GM12878 (cell line): Measurements from ENCODE around the gene FFAR4.

Experiments
- JUND ChIP-seq: IDR thresholded peaks from 2 replicates; pipeline ENCODE4 v1.6.1; 2012; ENCODE audit warnings: low read depth, mild to moderate bottlenecking, low read length, improper control_type of control experiment, moderate library complexity
- NR2C2 ChIP-seq: IDR thresholded peaks from 2 replicates; pipeline ENCODE4 v1.6.1; 2011; ENCODE audit warnings: borderline replicate concordance, low read depth; ENCODE audit not compliant: control insufficient read depth, insufficient read length
- PBX3 ChIP-seq: IDR thresholded peaks from 2 replicates; pipeline ENCODE4 v1.6.1; 2011; ENCODE audit warnings: mild to moderate bottlenecking, low read depth, low read length, moderate library complexity; ENCODE audit not compliant: insufficient replicate concordance
- ZNF207 ChIP-seq: fragments of 450-650 bp; IDR thresholded peaks from 2 replicates; pipeline ENCODE4 v1.6.1; 2014; ENCODE audit warnings: antibody characterized with exemption, mild to moderate bottlenecking, borderline replicate concordance

GRCh38 chr10:93604146-93604545, 37.7 kb downstream of the FFAR4 start:
- TF ChIP-seq NR2C2 (no peak), PBX3 (no peak), JUND (no peak), ZNF207 (no peak)
